GM18520 (cell line): ENCODE measurements around the gene MCRS1.
"Not testable (repeated sequence)": the region's sequence is repeated elsewhere in the genome, so short reads cannot be mapped to it uniquely, and the experiment has no call there.

ENCODE experiments used
- ATAC-seq: cut with Tn5 transposase; IDR thresholded peaks from one replicate; pipeline ENCODE4 v1.9.1; 2021; ENCODE audit not compliant: unreplicated experiment

The MCRS1 gene

DNA sequence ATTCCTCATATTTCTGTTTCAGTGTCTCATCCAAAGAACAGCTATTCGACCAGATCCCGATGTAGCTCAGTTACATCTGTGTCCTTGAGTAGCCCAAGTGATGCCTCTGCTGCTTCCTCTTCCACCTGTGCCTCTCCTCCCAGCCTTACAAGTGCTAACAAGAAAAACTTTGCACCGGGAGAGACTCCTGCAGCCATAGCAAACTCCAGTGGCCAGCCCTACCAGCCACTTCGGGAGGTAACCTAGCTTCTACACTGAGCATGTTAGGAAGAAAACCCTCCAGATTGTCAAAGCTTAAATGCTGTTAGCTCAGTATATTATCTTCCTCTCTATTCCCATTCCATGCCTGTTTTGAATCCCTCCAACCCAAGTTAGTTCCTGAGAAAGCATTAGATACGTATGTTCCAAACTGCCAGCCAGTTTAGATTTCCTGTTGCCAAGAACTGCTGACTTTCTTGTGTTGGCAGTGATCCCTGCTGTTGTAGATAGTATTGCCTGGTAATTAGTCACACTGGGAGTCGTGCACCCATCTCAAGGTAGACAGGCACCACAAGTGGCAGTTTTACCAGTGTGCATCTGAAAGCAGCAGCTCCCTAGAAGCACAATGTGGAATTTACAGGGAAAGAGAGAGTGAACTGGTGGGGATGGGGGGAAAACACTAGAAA lies 43.1 kb downstream of the MCRS1 start:
- no peak for ATAC-seq

- no peak for ATAC-seq
Observed at GRCh38 chr12:49521389-49521788, 46.6 kb downstream of the MCRS1 start.

DNA sequence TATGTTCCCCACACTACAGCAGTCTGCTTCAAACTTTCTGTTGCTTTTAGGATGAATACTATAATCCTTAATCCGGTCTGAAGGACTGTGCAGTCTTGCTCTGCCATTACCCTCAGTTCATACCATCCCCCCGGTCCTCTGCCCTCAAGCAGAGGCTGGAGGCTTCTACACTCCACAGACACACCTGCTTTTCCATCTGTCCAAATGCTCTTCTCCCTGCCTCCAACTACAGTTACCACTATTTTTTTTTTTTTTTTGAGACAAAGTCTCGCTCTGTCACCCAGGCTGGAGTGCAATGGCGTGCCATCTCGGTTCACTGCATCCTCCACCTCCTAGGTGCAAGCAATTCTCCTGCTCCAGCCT lies 48.4 kb downstream of the MCRS1 start:
- no peak for ATAC-seq

GRCh38 chr12:49518914-49519573 lies 48.9 kb downstream of the MCRS1 start:
- ATAC-seq = no peak

DNA sequence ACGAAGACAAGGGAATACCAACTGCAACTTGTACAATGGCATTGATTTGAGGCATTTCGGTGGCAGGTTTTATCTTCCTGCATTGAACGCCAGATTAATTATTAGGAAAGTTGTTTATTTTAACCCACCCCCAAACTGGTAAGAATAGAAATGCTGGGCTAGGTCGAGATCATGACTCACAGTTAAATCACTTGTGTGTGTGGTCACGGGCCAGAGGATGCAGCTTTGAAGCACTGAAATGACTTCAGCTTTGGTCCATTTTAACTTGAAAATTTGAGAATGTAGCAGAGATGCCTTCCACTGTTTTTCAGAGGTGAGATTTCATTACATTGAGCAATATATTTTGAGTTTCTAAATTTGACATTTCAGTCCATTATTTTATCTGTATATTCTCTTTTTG lies 52.7 kb downstream of the MCRS1 start:
- no peak for ATAC-seq

- ATAC-seq = no peak
Observed at GRCh38 chr12:49512546-49512945, 55.4 kb downstream of the MCRS1 start.

DNA sequence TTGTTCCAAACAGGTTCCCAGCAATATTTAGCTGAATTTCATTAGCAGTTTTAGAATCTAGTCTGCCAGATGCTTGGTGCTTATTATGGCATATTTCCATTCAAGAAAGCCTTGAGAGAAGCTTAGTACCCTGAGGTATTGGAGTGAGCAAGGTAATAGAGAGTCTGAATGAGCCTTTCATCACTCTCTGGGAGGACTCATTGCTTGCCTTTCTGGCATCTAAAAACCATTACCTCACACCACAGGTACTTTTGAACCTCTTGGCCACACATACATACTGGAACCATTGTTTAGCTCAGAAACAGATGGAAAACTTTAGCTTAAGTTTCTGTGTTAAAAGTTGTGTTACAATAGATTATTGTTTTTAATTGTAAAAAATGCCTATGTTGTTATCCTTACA lies 56.5 kb downstream of the MCRS1 start:
- no peak for ATAC-seq

DNA sequence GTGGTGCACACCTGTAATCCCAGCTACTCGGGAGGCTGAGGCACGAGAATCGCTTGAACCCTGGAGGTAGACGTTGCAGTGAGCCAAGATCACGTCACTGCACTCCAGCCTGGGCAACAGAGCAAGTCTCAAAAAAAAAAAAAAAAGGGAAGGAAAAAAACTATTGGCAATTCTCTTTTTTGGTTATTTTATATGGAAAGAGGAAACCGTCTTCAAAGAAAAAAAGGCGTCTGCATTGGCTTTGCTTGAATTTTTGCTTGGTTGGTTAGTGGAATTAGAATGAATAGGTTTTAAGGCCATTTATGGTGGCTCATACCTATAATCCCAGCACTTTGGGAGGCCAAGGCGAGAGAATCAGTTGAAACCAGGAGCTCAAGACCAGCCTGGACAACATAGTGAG lies 58.3 kb downstream of the MCRS1 start:
- ATAC-seq = not testable (repeated sequence)
